Measurements from ENCODE around the gene MYLK4. TPM values are rescaled to one million over a fixed set of nuclear protein-coding genes. Genes with fewer than 3 reads are reported as not detected.

Gene MYLK4
- total and polyA plus RNA-seq, 4 donors = 0.07 to 0.65 (median 0.39) TPM

DNA sequence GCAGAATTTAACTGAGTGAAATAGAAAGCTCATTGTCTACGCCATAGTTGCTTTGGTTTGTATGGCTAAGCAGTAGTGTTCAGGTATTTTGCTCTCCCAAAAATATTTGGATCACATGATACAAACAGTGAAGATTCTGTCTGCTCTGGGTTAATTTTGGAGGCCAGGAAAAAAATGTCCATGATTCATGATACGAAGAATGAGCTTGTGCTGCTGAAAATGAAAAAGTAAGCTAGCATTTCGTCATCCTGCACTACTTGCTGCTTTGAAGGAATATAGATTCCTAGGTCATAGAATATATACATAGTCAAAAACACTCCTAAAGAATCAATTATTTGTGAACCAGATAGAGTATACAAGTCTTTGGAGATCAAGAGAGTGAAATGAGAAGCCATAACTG is 22.7 kb upstream of the MYLK4 start (continued):
- TF ChIP-seq, protein P1, sequence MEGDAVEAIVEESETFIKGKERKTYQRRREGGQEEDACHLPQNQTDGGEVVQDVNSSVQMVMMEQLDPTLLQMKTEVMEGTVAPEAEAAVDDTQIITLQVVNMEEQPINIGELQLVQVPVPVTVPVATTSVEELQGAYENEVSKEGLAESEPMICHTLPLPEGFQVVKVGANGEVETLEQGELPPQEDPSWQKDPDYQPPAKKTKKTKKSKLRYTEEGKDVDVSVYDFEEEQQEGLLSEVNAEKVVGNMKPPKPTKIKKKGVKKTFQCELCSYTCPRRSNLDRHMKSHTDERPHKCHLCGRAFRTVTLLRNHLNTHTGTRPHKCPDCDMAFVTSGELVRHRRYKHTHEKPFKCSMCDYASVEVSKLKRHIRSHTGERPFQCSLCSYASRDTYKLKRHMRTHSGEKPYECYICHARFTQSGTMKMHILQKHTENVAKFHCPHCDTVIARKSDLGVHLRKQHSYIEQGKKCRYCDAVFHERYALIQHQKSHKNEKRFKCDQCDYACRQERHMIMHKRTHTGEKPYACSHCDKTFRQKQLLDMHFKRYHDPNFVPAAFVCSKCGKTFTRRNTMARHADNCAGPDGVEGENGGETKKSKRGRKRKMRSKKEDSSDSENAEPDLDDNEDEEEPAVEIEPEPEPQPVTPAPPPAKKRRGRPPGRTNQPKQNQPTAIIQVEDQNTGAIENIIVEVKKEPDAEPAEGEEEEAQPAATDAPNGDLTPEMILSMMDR (IDR thresholded peaks at IDR 0.05; ENCODE audit: low read depth, low read length, missing input control) = no peak
- TF ChIP-seq, protein P2, sequence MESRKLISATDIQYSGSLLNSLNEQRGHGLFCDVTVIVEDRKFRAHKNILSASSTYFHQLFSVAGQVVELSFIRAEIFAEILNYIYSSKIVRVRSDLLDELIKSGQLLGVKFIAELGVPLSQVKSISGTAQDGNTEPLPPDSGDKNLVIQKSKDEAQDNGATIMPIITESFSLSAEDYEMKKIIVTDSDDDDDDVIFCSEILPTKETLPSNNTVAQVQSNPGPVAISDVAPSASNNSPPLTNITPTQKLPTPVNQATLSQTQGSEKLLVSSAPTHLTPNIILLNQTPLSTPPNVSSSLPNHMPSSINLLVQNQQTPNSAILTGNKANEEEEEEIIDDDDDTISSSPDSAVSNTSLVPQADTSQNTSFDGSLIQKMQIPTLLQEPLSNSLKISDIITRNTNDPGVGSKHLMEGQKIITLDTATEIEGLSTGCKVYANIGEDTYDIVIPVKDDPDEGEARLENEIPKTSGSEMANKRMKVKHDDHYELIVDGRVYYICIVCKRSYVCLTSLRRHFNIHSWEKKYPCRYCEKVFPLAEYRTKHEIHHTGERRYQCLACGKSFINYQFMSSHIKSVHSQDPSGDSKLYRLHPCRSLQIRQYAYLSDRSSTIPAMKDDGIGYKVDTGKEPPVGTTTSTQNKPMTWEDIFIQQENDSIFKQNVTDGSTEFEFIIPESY (IDR thresholded peaks at IDR 0.05) = no peak
- TF ChIP-seq TAF1 (conservative IDR thresholded peaks at IDR 0.05) (no peak), YY1 (IDR thresholded peaks at IDR 0.05) (no peak)

DNA sequence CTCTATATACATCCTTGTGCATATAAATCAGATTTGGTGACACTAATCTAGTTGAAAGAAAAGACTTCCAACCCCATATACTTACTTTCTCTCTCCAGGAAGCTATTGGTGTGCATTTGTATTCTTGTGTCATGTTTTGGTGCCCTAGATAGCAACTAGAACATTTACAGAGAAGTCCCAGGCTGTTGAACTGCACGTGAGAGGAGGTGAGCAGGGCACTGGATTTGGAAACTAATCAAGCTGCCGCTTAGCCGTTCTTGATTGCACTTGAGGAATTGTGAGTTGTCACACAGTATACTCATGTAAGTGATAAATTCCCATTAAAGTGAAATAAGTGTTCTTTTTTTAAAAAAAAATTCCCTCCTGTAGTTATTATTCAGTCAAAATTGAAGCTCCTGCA is 22.1 kb upstream of the MYLK4 start:
- no peak overlapping the region for H3K4me3 ChIP-seq (ENCODE audit: low read depth in 1 of 3, low read length in 3 of 3)
- H3K4me1 ChIP-seq (ENCODE audit: control insufficient read depth in 4 of 4, insufficient read depth in 4 of 4, low read length in 3 of 4) = peaks cover 0 to 23% (median 13%) of the 10 kb centered on the region in 4 donors
- peak; percentile 7 for TF ChIP-seq SP1 (IDR thresholded peaks at IDR 0.05)
- TF ChIP-seq JUND (IDR thresholded peaks at IDR 0.05) = no peak
- no peak overlapping the region for H3K9ac ChIP-seq (ENCODE audit: low read depth in 1 of 2, low read length in 2 of 2)
- H3K36me3 ChIP-seq (ENCODE audit: control insufficient read depth in 4 of 4, insufficient read depth in 3 of 4, low read depth in 1 of 4, low read length in 3 of 4) = peaks cover 0 to 6% (median under 1%) of the 10 kb centered on the region in 4 donors
- whole genome bisulfite sequencing = 47% methylated on average over 3 of the region's 3 CpGs
- no peak for DNase-seq (ENCODE audit: low spot score)
- H3K27ac ChIP-seq (ENCODE audit: low read depth in 1 of 2, low read length in 2 of 2) = no peak overlapping the region
- H3K27me3 ChIP-seq (ENCODE audit: control insufficient read depth in 4 of 4, insufficient read depth in 4 of 4, low read length in 3 of 4) = no peaks in the 10 kb centered on the region
- H3K9me3 ChIP-seq (ENCODE audit: control insufficient read depth in 4 of 4, low read length in 3 of 4) = no peaks in the 10 kb centered on the region

DNA sequence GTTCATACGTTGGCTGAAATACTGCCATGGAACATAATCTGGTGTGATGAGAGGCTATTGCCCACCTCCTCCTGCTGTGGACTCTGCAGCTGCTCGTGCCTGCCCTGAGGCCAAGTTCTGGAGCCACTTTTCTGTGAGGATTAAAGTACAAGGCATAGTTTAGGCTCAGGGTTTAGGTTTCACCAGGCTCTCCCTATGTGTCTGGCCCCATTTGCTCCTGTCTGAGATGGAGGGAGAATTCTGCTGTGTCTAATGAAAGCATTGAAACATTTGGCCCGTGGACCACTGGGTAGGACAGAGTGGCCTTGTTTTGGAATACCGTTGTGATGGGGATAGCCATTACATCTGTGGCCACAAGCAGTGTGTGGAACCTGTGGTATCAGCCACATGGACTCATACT is 20.4 kb upstream of the MYLK4 start:
- Histone ChIP-seq H3K4me1 (ENCODE audit: control insufficient read depth in 4 of 4, insufficient read depth in 4 of 4, low read length in 3 of 4) (peaks cover 1 to 39% (median 28%) of the 10 kb centered on the region in 4 donors), H3K9ac (ENCODE audit: low read depth in 1 of 2, low read length in 2 of 2) (no peak overlapping the region), H3K4me3 (ENCODE audit: low read depth in 1 of 3, low read length in 3 of 3) (no peak overlapping the region), H3K36me3 (ENCODE audit: control insufficient read depth in 4 of 4, insufficient read depth in 3 of 4, low read depth in 1 of 4, low read length in 3 of 4) (peaks cover 0 to 6% (median under 1%) of the 10 kb centered on the region in 4 donors), H3K27me3 (ENCODE audit: control insufficient read depth in 4 of 4, insufficient read depth in 4 of 4, low read length in 3 of 4) (no peaks in the 10 kb centered on the region), H3K27ac (ENCODE audit: low read depth in 1 of 2, low read length in 2 of 2) (no peak overlapping the region), H3K9me3 (ENCODE audit: control insufficient read depth in 4 of 4, low read length in 3 of 4) (no peaks in the 10 kb centered on the region)
- 94% methylated on average over 4 of the region's 4 CpGs for WGBS
- DNase-seq (ENCODE audit: low spot score) = no peak
- TF ChIP-seq JUND (IDR thresholded peaks at IDR 0.05) = no peak
- TF ChIP-seq, protein P3, sequence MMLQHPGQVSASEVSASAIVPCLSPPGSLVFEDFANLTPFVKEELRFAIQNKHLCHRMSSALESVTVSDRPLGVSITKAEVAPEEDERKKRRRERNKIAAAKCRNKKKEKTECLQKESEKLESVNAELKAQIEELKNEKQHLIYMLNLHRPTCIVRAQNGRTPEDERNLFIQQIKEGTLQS (IDR thresholded peaks at IDR 0.05) = no peak
- TF ChIP-seq HNF4G (IDR thresholded peaks at IDR 0.05) = no peak
- no peak for TF ChIP-seq EGR1 (IDR thresholded peaks at IDR 0.05; ENCODE audit: low read depth in 2 of 2)
- TF ChIP-seq, protein P4, sequence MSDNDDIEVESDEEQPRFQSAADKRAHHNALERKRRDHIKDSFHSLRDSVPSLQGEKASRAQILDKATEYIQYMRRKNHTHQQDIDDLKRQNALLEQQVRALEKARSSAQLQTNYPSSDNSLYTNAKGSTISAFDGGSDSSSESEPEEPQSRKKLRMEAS (IDR thresholded peaks at IDR 0.05) = no peak
- no peak for TF ChIP-seq SP1 (IDR thresholded peaks at IDR 0.05)
- TF ChIP-seq, protein P1 (IDR thresholded peaks at IDR 0.05; ENCODE audit: low read depth, low read length, missing input control) = no peak
- no peak for TF ChIP-seq FOXA2 (IDR thresholded peaks at IDR 0.05)
- no peak for TF ChIP-seq GABPA (IDR thresholded peaks at IDR 0.05 in 1 of 2, conservative IDR thresholded peaks at IDR 0.05 in 1 of 2)
- no peak for TF ChIP-seq RXRA (IDR thresholded peaks at IDR 0.05)
- TF ChIP-seq NR2F2 (IDR thresholded peaks at IDR 0.05) = no peak
- TF ChIP-seq RAD21 (IDR thresholded peaks at IDR 0.05) = no peak
- TF ChIP-seq, protein P2 (IDR thresholded peaks at IDR 0.05) = no peak
- no peak for TF ChIP-seq FOXA1 (IDR thresholded peaks at IDR 0.05)
